Epithelial cell of esophagus (primary cell): Measurements from ENCODE around the gene SUGCT.

Experiments
- DNase-seq: peaks from one replicate; pipeline ENCODE4 v3.0.0; 2010; ENCODE audit warnings: low read depth
- H3K4me3 ChIP-seq: 2 replicates; pipeline ENCODE4 v1.5.1; 2011; ENCODE audit warnings: mild to moderate bottlenecking, low read length, control low read depth
- TF ChIP-seq, protein P1 (sequence below): IDR thresholded peaks from 2 replicates; pipeline ENCODE4 v1.5.1; 2011; ENCODE audit warnings: low read depth, mild to moderate bottlenecking, low read length, control low read depth, inconsistent platforms; ENCODE audit not compliant: insufficient read depth; ENCODE audit errors: missing control alignments

Gene SUGCT

DNA sequence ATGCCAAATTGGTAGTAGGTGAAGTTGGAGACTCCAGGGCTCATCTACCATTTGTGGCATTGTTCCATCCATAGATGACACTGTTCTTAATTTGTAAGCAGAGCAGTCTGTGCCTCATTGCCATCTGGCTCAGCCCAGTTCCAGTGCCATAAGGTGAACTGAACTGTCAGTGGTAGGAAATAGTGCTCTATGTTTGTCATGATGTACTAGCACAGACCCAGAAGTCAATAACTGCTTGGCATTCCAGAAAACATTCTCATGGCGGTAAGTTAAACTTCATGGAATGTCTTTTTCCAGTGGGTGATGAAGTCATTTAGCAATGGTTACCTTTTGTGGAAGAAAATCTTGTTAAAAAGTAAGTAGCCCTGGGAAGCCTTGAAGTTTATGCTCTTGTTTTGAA, 302.7 kb downstream of the SUGCT start:
- DNase-seq: peak; percentile 90
- TF ChIP-seq, protein P1, sequence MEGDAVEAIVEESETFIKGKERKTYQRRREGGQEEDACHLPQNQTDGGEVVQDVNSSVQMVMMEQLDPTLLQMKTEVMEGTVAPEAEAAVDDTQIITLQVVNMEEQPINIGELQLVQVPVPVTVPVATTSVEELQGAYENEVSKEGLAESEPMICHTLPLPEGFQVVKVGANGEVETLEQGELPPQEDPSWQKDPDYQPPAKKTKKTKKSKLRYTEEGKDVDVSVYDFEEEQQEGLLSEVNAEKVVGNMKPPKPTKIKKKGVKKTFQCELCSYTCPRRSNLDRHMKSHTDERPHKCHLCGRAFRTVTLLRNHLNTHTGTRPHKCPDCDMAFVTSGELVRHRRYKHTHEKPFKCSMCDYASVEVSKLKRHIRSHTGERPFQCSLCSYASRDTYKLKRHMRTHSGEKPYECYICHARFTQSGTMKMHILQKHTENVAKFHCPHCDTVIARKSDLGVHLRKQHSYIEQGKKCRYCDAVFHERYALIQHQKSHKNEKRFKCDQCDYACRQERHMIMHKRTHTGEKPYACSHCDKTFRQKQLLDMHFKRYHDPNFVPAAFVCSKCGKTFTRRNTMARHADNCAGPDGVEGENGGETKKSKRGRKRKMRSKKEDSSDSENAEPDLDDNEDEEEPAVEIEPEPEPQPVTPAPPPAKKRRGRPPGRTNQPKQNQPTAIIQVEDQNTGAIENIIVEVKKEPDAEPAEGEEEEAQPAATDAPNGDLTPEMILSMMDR: no peak
- no peak overlapping the region for H3K4me3 ChIP-seq

DNA sequence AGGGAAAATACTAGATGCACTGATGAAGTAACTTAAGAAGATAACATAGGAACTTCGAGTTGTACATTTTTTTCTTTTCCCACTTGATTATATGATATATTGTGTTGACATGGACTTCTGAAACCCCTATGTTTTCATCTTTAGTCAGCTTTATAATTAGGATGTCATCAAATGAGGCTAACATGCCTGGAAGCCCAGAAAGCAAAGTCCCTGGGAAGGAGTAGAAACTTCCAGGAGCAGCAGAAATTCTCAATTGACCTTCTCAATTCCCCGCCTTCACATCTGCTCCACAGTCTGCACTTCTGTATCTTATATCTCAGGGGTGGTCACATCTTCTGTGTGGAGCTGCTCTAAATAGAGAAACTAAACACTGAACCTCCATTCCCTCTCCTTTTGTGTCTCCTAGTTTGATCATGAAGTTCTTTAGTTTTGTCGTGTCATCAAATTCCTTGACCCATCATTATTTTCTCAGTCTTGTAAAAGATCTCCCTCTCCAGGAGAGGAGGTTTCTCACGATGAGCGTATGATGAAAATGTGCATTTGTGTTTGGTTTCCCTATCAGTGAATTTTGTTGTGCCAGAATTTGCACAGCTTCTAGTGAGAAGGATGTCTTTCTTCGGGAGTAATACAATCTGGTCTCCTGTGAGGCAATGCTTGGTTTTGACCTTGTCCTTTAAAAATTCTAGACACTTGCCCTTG, 303.3 kb downstream of the SUGCT start:
- no peak for DNase-seq
- no peak overlapping the region for H3K4me3 ChIP-seq
- TF ChIP-seq, protein P1: no peak

DNA sequence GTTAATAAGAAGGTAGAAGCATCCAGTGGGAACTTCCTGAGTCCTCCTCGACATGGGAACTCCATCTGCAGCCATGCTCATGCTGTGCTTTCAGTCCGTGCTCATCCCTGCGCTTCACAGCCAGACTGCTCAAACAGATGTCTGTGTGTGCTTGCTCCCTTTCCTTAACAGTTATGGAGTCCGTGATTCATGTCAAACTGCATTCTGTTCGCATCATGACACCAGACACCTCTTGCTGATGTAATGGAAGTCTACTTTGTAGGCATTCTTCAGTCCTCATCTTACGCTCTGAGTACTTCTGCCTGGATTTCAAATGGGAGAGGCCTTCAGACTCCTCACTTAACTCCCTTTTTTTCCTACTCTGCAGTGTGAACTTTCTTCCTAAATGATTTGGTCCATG, 304.9 kb downstream of the SUGCT start:
- TF ChIP-seq, protein P1: no peak
- H3K4me3 ChIP-seq: no peak overlapping the region
- DNase-seq: no peak

DNA sequence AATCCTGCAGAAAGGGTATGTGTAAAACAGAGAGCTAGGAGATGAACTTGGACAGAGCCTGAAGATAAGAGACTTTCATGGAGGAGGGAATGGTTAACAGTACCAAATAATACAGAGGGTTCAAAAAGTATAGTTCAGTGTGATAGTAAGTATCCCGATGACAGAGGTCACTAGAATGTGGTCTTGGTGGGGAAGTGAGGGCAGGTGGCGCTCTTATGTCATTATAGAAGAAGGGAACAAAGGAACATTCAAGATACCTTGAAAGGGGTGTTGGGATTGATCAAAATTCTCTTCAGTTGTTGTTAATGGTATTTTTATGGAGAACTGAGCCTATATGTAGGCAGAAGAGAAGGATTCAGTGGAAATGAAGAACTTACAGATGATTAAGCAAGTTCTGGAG, 312.5 kb downstream of the SUGCT start:
- H3K4me3 ChIP-seq: no peak overlapping the region
- no peak for DNase-seq
- TF ChIP-seq, protein P1: peak; percentile 8

DNA sequence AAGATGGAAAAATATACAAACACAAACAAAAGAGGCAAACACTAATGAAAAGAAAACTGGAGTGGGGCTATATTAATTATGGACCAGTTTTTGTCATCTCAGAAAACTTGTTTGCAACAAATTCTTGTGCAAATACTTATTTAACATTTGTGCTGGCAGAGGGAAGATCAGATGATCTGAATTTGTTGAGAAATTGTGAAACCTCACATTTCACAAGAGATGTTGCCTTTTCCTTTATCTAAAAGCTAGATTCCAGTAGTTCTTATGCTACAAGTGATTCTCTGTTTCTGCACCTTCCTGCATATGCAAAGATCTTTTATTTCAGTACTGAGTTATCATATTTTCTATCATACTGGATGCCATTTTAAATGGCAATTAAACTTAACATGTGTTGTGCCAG, 320.7 kb downstream of the SUGCT start:
- DNase-seq: no peak
- no peak overlapping the region for H3K4me3 ChIP-seq
- TF ChIP-seq, protein P1: no peak

DNA sequence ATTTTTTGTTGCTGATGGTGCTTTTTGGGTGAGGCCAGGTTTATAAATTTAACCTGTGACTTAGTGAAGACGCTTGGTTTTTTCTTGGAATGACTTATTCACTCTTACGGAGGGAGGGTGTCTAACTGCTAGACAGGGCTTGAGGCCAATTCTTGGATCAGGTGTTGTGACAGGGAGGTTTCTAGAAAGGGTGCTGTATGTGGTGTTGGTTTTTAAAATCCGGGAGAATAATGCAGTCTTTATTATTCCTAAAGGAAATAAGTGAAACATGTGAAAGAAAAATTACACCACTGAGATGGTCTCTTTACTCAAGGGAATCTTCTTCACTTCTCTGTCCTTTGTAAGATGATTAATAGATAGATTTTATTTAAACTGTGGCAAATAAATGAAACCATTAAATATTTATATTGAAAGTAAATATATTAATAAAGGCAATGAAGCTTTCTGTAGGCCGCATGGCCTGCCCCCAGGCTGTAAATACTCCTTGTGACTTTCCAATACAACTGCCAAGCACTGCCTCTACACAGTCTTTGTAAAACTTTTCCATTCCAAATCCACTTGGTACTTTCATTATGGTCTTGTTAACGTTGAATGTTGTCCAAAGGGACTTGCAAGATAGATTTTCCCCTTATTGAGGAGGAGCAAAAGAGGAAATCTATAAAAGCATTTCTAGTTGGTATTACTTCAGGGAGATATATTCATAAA, 323.1 kb downstream of the SUGCT start:
- DNase-seq: no peak
- TF ChIP-seq, protein P1: no peak
- no peak overlapping the region for H3K4me3 ChIP-seq
